Keratinocyte (primary cell): ENCODE data around the gene FHL5. TPM values are rescaled to one million over a fixed set of nuclear protein-coding genes. Genes with fewer than 3 reads are reported as not detected.

ENCODE experiments used
- DNase-seq: peaks from one replicate; pipeline ENCODE4 v3.0.0-alpha.2; 2011; ENCODE audit warnings: low read depth, missing footprints, low spot score
- FAIRE-seq: peaks from 2 replicates; lab custom pipeline; 2011; peaks lifted over from hg19 to GRCh38; lab: Jason Lieb, UNC
- H2AFZ ChIP-seq: 2 replicates; pipeline ENCODE4 v1.6.0; 2012; ENCODE audit warnings: low read length, control low read depth, inconsistent platforms; ENCODE audit not compliant: control insufficient read depth
- H3K27ac ChIP-seq: 2 replicates; pipeline ENCODE4 v1.5.1; 2011; ENCODE audit warnings: low read length; ENCODE audit not compliant: control insufficient read depth, insufficient read depth
- H3K27me3 ChIP-seq: 3 replicates; pipeline ENCODE4 v1.6.0; 2011; ENCODE audit warnings: low read length; ENCODE audit not compliant: control insufficient read depth, insufficient read depth; ENCODE audit errors: extremely low read depth
- H3K36me3 ChIP-seq, 2 experiments: 2 replicates in 1 of 2; 3 replicates in 1 of 2; pipeline ENCODE4 v1.5.1; 2011; ENCODE audit warnings: low read length in 2 of 2, mild to moderate bottlenecking in 1 of 2; ENCODE audit not compliant: control insufficient read depth in 2 of 2, insufficient read depth in 2 of 2; ENCODE audit errors: extremely low read depth in 1 of 2
- H3K4me1 ChIP-seq: 3 replicates; pipeline ENCODE4 v1.5.1; 2011; ENCODE audit warnings: low read length; ENCODE audit not compliant: control insufficient read depth, insufficient read depth; ENCODE audit errors: extremely low read depth
- H3K4me2 ChIP-seq: 3 replicates; pipeline ENCODE4 v1.6.0; 2011; ENCODE audit warnings: low read depth, low read length; ENCODE audit not compliant: control insufficient read depth, insufficient read depth; ENCODE audit errors: extremely low read depth
- H3K4me3 ChIP-seq, 3 experiments: fragments of 200-600 bp in 1 of 3; sonication (generic) in 1 of 3; 2 replicates in 2 of 3; 3 replicates in 1 of 3; pipeline ENCODE4 v1.5.1; 2011 to 2016; ENCODE audit warnings: low read length in 3 of 3, mild to moderate bottlenecking in 3 of 3, control low read depth in 2 of 3, inconsistent platforms in 1 of 3, low read depth in 1 of 3, mixed read lengths in 1 of 3, mixed run types in 1 of 3, moderate library complexity in 1 of 3; ENCODE audit not compliant: control insufficient read depth in 2 of 3, insufficient read depth in 2 of 3; ENCODE audit errors: extremely low read depth in 1 of 3
- H3K79me2 ChIP-seq: 2 replicates; pipeline ENCODE4 v1.6.0; 2012; ENCODE audit warnings: low read length; ENCODE audit not compliant: control insufficient read depth, insufficient read depth
- H3K9ac ChIP-seq: 3 replicates; pipeline ENCODE4 v1.6.0; 2011; ENCODE audit warnings: low read length; ENCODE audit not compliant: control insufficient read depth, insufficient read depth; ENCODE audit errors: extremely low read depth
- H3K9me1 ChIP-seq: 3 replicates; pipeline ENCODE4 v1.6.0; 2011; ENCODE audit warnings: low read length; ENCODE audit not compliant: control insufficient read depth, insufficient read depth; ENCODE audit errors: extremely low read depth
- H3K9me3 ChIP-seq: 2 replicates; pipeline ENCODE4 v1.5.1; 2012; ENCODE audit warnings: low read depth, low read length; ENCODE audit not compliant: control insufficient read depth
- H4K20me1 ChIP-seq: 3 replicates; pipeline ENCODE4 v1.6.0; 2011; ENCODE audit warnings: low read length; ENCODE audit not compliant: control insufficient read depth, insufficient read depth; ENCODE audit errors: extremely low read depth
- CTCF ChIP-seq, 3 experiments: IDR thresholded peaks in 1 of 3; conservative IDR thresholded peaks in 1 of 3; optimal IDR thresholded peaks in 1 of 3; 2 replicates in 2 of 3; 3 replicates in 1 of 3; pipeline versions ENCODE3 to v1.5.1; 2011; ENCODE audit warnings: low read length in 3 of 3, mild to moderate bottlenecking in 3 of 3, moderate library complexity in 2 of 3, control low read depth in 1 of 3, inconsistent platforms in 1 of 3; ENCODE audit not compliant: insufficient read depth in 2 of 3; ENCODE audit errors: extremely low read depth in 1 of 3
- EZH2 ChIP-seq: IDR thresholded peaks from one replicate; pipeline ENCODE4 v1.6.1; 2012; ENCODE audit warnings: inconsistent platforms, mild to moderate bottlenecking, low read length, moderate library complexity
- dilution Hi-C: fragments of 300-500 bp; cut with MboI; formaldehyde crosslinking; loops from one replicate; pipeline ENCODE4 v1.7.0; 2020; ENCODE audit warnings: low sequenced_read_pairs; ENCODE audit not compliant: extremely low pct_ligation_motif_present
- polyA plus RNA-seq, 5 experiments: library from polyadenylated mRNA; depleted of rRNA in 3 of 5; stranded (reverse) in 3 of 5; stranded (forward) in 1 of 5; unstranded in 1 of 5; fragments of >200 nt; gene quantifications; 1 replicate in 1 of 5; 2 replicates in 3 of 5; 3 replicates in 1 of 5; pipeline versions ENCODE4 v1.2.1 to v1.2.3, GENCODE V29; 2011 to 2012; ENCODE audit warnings: missing spikeins in 2 of 5, low read depth in 1 of 5, low replicate concordance in 1 of 5

The FHL5 gene
- polyA plus RNA-seq, 1 donor (not counting 4 experiments of a cell fraction or from before 2014, with no cell fraction given), result not detected

- Histone ChIP-seq H3K4me1 (no peaks in the 10 kb centered on the region), H2AFZ (no peak overlapping the region), H4K20me1 (no peaks in the 10 kb centered on the region), H3K79me2 (no peaks in the 10 kb centered on the region), H3K9ac (no peak overlapping the region), H3K4me2 (no peak overlapping the region), H3K36me3 (no peaks in the 10 kb centered on the region), H3K9me1 (no peaks in the 10 kb centered on the region), H3K27me3 (no peaks in the 10 kb centered on the region), H3K9me3 (no peaks in the 10 kb centered on the region), H3K27ac (no peak overlapping the region), H3K4me3 (no peak overlapping the region)
- TF ChIP-seq CTCF (optimal IDR thresholded peaks at IDR 0.05 in 1 of 3, IDR thresholded peaks at IDR 0.05 in 1 of 3, conservative IDR thresholded peaks at IDR 0.05 in 1 of 3; ENCODE audit: extremely low read depth in 1 of 3, insufficient read depth in 2 of 3, low read length in 3 of 3) (no peak), EZH2 (no peak)
- dilution Hi-C loops, result no loop called here
- FAIRE-seq, result no peak
- no peak for DNase-seq
Observed at GRCh38 chr6:96608074-96608473, 45.1 kb downstream of the FHL5 start.

- no peaks in the 10 kb centered on the region for H3K36me3 ChIP-seq
- H3K27me3 ChIP-seq, result no peaks in the 10 kb centered on the region
- no peak for DNase-seq
- H3K9ac ChIP-seq, result no peak overlapping the region
- H3K27ac ChIP-seq, result no peak overlapping the region
- no peak overlapping the region for H3K4me3 ChIP-seq
- H3K9me1 ChIP-seq, result no peaks in the 10 kb centered on the region
- no peaks in the 10 kb centered on the region for H4K20me1 ChIP-seq
- FAIRE-seq, result no peak
- H3K4me1 ChIP-seq, result no peaks in the 10 kb centered on the region
- no peaks in the 10 kb centered on the region for H3K9me3 ChIP-seq
- dilution Hi-C loops, result no loop called here
- no peak overlapping the region for H3K4me2 ChIP-seq
- TF ChIP-seq CTCF (optimal IDR thresholded peaks at IDR 0.05 in 1 of 3, IDR thresholded peaks at IDR 0.05 in 1 of 3, conservative IDR thresholded peaks at IDR 0.05 in 1 of 3; ENCODE audit: extremely low read depth in 1 of 3, insufficient read depth in 2 of 3, low read length in 3 of 3) (no peak), EZH2 (no peak)
- no peak overlapping the region for H2AFZ ChIP-seq
- H3K79me2 ChIP-seq, result no peaks in the 10 kb centered on the region
Observed at GRCh38 chr6:96610019-96610418, 47.1 kb downstream of the FHL5 start.
